ENCODE results near the gene TNIP3.

GRCh38 chr4:121094297-121094966 is 69.7 kb downstream of the TNIP3 start:
- TF ChIP-seq FOXK2 (conservative IDR thresholded peaks at IDR 0.05 in 1 of 2, IDR thresholded peaks at IDR 0.05 in 1 of 2; ENCODE audit: low read depth in 2 of 2) (no peak), ZNF609 (CRISPR knock-in tag; IDR thresholded peaks at IDR 0.05; ENCODE audit: borderline replicate concordance) (no peak), POLR2A (conservative IDR thresholded peaks at IDR 0.05) (no peak), NBN (IDR thresholded peaks at IDR 0.05; ENCODE audit: low read depth) (no peak), ZKSCAN8 (CRISPR knock-in tag; IDR thresholded peaks at IDR 0.05) (no peak)

Measured in K562 (cell line).